ENCODE results near the gene SLC37A1. TPM values are rescaled to one million over a fixed set of nuclear protein-coding genes. Genes with fewer than 3 reads are reported as not detected.

SLC37A1 gene
- total RNA-seq, 1 donor from 2014 or later, result 13.5 TPM

DNA sequence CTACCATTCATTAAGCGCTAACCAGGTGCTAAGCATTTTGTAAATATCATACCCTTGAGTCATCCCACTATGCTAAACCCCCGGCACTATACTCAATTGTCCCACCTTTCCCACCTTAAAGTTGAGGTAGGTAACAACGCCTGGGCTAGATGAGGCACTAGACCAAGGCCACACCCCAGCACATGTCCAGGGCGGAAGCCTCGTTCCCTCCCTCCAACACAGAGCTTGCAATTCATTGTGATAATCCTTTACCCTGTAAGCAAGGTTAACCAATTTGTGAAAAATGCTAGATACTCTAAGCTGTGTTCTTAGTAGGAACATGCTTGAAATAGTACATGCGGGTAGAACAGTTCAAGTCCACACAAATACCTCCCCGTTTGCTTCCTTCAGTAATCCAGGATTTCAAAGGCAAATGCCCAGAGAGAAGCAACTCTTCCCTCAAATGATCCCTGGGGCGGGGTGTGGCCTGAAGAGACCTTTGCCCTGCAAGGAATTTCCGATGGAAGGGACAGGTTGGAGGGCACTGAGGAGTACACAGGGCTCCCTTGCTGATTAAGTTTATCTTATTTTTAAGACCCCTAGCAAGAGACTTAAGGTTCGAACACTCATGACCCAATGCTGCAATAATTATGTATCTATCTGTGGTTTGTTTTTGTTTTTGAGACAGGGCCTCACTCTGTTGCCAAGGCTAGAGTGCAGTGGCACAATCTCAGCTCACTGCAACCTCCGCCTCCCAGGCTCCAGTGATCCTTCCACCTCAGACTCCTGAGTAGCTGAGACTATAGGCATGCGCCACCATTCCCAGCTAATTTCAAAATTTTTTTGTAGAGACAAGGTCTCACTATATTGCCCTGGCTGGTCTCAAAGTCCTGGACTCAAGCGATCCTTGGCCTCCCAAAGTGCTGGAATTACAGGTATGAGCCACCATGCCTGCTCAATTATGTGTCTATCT is 20.3 kb upstream of the SLC37A1 start:
- TF ChIP-seq, protein P1, sequence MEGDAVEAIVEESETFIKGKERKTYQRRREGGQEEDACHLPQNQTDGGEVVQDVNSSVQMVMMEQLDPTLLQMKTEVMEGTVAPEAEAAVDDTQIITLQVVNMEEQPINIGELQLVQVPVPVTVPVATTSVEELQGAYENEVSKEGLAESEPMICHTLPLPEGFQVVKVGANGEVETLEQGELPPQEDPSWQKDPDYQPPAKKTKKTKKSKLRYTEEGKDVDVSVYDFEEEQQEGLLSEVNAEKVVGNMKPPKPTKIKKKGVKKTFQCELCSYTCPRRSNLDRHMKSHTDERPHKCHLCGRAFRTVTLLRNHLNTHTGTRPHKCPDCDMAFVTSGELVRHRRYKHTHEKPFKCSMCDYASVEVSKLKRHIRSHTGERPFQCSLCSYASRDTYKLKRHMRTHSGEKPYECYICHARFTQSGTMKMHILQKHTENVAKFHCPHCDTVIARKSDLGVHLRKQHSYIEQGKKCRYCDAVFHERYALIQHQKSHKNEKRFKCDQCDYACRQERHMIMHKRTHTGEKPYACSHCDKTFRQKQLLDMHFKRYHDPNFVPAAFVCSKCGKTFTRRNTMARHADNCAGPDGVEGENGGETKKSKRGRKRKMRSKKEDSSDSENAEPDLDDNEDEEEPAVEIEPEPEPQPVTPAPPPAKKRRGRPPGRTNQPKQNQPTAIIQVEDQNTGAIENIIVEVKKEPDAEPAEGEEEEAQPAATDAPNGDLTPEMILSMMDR (IDR thresholded peaks at IDR 0.05), result no peak
- peaks cover 13% of the 10 kb centered on the region for H3K4me1 Mint-ChIP-seq (ENCODE audit: unreplicated experiment)
- no peaks in the 10 kb centered on the region for H3K9me3 Mint-ChIP-seq (ENCODE audit: unreplicated experiment)
- H3K27ac Mint-ChIP-seq (ENCODE audit: unreplicated experiment), result no peak overlapping the region
- no peak overlapping the region for H3K4me3 Mint-ChIP-seq (ENCODE audit: unreplicated experiment)
- no peaks in the 10 kb centered on the region for H3K36me3 Mint-ChIP-seq (ENCODE audit: unreplicated experiment)
- H3K27me3 Mint-ChIP-seq (ENCODE audit: unreplicated experiment), result peaks cover 22% of the 10 kb centered on the region
- DNase-seq (ENCODE audit: extremely low spot score, unreplicated experiment), result peak; percentile 54

DNA sequence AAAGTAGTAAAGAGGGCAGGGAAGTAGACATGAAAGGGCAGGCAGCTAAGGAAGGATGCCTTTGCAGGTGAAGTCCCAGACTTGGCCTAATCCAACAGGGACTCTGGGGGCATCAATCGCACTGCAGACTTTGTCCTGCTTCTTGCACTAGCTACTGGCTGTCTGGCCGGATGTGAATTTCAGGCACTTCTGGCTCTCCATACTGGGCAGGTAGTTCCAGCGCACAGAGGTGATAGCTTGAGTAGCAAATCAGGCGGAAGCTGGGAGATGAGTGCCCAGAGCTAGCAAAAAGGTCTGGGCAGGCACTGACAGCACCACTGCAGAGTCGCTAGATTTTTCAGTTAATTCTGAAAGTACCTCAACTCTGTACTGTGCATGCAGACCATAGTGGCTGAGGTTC is 18.6 kb upstream of the SLC37A1 start:
- TF ChIP-seq, protein P1 (IDR thresholded peaks at IDR 0.05), result no peak
- no peak overlapping the region for H3K27ac Mint-ChIP-seq (ENCODE audit: unreplicated experiment)
- H3K4me3 Mint-ChIP-seq (ENCODE audit: unreplicated experiment), result peak overlapping the region; percentile 95
- DNase-seq (ENCODE audit: extremely low spot score, unreplicated experiment), result peak; percentile 49
- H3K4me1 Mint-ChIP-seq (ENCODE audit: unreplicated experiment), result peaks cover 13% of the 10 kb centered on the region
- H3K36me3 Mint-ChIP-seq (ENCODE audit: unreplicated experiment), result no peaks in the 10 kb centered on the region
- no peaks in the 10 kb centered on the region for H3K9me3 Mint-ChIP-seq (ENCODE audit: unreplicated experiment)
- peaks cover 19% of the 10 kb centered on the region for H3K27me3 Mint-ChIP-seq (ENCODE audit: unreplicated experiment)

DNA sequence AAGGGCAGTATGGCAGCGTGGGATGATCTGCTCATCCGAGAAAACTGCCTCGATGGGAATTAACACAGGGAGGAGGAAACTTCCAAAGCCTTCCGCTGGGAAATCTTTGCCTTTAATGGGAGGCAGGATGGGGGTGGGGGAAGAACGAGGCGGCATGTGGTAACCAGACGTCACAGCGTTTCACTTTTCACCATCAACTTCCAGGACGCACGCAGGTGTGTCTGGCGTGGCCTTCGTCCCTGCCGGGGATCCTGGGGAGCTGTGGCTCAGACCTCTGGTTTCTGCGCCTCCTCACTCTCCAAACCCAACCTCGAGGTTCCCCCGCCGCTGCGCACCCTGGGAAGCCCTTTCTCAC is 17.9 kb upstream of the SLC37A1 start:
- Mint-ChIP-seq H3K4me1 (ENCODE audit: unreplicated experiment) (peaks cover 13% of the 10 kb centered on the region), H3K27ac (ENCODE audit: unreplicated experiment) (peak overlapping the region; percentile 71)

DNA sequence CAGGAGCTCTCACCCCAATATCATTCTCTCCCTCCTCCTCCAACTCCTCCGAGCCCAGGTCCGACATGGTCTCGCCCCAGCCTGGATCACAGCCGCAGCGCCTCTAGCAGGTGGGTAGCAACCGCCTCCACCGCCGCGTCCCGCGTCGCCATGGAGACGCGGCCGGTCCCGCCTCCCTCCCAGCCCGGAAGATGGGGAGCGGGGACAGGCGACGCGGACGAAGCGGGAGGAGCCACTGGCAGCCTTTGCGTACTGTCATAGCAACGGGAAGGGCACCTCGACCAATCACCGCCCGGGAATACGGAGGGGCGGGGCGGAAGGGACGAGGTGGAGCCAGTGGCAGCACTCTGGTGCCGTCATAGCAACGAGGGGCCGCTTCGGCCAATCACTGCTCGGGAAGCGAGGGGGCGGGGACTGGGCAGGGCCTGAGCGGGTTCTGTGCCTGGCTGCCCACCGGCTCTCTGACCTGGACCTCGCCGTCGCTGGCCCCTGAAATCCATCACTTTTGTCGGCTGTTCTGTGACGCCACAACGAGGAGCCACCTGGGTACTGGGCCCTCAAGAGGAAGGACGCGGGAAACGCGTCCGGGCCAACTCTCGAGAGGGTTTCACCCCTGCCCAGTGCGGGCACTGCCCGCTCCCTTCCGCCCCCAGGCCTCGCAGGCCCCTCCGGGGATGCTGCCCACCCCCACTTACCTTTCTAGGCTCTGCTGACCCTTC is 17.4 kb upstream of the SLC37A1 start, which contains the start of gene RSPH1:
RSPH1 (minus strand) TSS at position 105 of the 719 bp plus-strand sequence; CDS start at position 67, 38 bp downstream.
- Mint-ChIP-seq H3K9me3 (ENCODE audit: unreplicated experiment) (no peaks in the 10 kb centered on the region), H3K4me1 (ENCODE audit: unreplicated experiment) (peaks cover 13% of the 10 kb centered on the region)

More for the DNA sequence above, 17.9 kb upstream of the SLC37A1 start:
- TF ChIP-seq, protein P1 (IDR thresholded peaks at IDR 0.05), result no peak
- DNase-seq (ENCODE audit: extremely low spot score, unreplicated experiment), result peak; percentile 80
- peaks cover 19% of the 10 kb centered on the region for H3K27me3 Mint-ChIP-seq (ENCODE audit: unreplicated experiment)
- peak overlapping the region; percentile 95 for H3K4me3 Mint-ChIP-seq (ENCODE audit: unreplicated experiment)
- no peaks in the 10 kb centered on the region for H3K36me3 Mint-ChIP-seq (ENCODE audit: unreplicated experiment)
- H3K9me3 Mint-ChIP-seq (ENCODE audit: unreplicated experiment), result no peaks in the 10 kb centered on the region

More for the DNA sequence above, 17.4 kb upstream of the SLC37A1 start, which contains the start of gene RSPH1:
- DNase-seq (ENCODE audit: extremely low spot score, unreplicated experiment), result peak; percentile 100
- Mint-ChIP-seq H3K4me3 (ENCODE audit: unreplicated experiment) (peak within 1 kb of the TSS; percentile 95), H3K27me3 (ENCODE audit: unreplicated experiment) (peaks cover 15% of the 10 kb centered on the region), H3K36me3 (ENCODE audit: unreplicated experiment) (no peaks in the 10 kb centered on the region), H3K27ac (ENCODE audit: unreplicated experiment) (peak within 1 kb of the TSS; percentile 87)
- TF ChIP-seq, protein P1 (IDR thresholded peaks at IDR 0.05), result no peak

Data from osteocyte (in vitro differentiated cells).